NB4 (cell line): ENCODE measurements around the gene CHRNB2.

ENCODE experiments used
- DNase-seq: peaks from one replicate; pipeline ENCODE4 v3.0.0; 2010; ENCODE audit warnings: low read depth
- H3K4me3 ChIP-seq: one replicate; pipeline ENCODE4 v1.5.1; 2011; ENCODE audit warnings: mild to moderate bottlenecking, low read depth, low read length, moderate library complexity
- CTCF ChIP-seq: IDR thresholded peaks from one replicate; pipeline ENCODE4 v1.5.1; 2012; ENCODE audit warnings: low read depth, low read length
- MAX ChIP-seq: IDR thresholded peaks from 2 replicates; pipeline ENCODE4 v1.6.1; 2011; ENCODE audit warnings: low read depth, low read length
- MYC ChIP-seq: IDR thresholded peaks from 2 replicates; pipeline ENCODE4 v1.6.1; 2011; ENCODE audit warnings: low read depth, low read length
- POLR2A ChIP-seq: IDR thresholded peaks from 2 replicates; pipeline ENCODE4 v1.6.1; 2011; ENCODE audit warnings: mild to moderate bottlenecking; ENCODE audit not compliant: insufficient read length; ENCODE audit errors: extremely low read depth

CHRNB2 gene

GRCh38 chr1:154599658-154600057, 32.1 kb downstream of the CHRNB2 start:
- TF ChIP-seq POLR2A (no peak), CTCF (no peak), MYC (no peak), MAX (no peak)
- no peak for DNase-seq
- H3K4me3 ChIP-seq: no peak overlapping the region

GRCh38 chr1:154603317-154603716, 35.7 kb downstream of the CHRNB2 start:
- H3K4me3 ChIP-seq: no peak overlapping the region
- no peak for TF ChIP-seq MYC
- no peak for TF ChIP-seq CTCF
- no peak for TF ChIP-seq MAX
- TF ChIP-seq POLR2A: no peak
- no peak for DNase-seq

- TF ChIP-seq MAX (no peak), CTCF (no peak), MYC (no peak), POLR2A (no peak)
- no peak for DNase-seq
- no peak overlapping the region for H3K4me3 ChIP-seq
These were observed 38.0 kb downstream of the CHRNB2 start for GRCh38 chr1:154605534-154605933.

- H3K4me3 ChIP-seq: peak overlapping the region; percentile 91
- no peak for TF ChIP-seq MAX
- no peak for TF ChIP-seq CTCF
- TF ChIP-seq MYC: no peak
- TF ChIP-seq POLR2A: no peak
- DNase-seq: peak; percentile 52
These were observed 39.6 kb downstream of the CHRNB2 start for GRCh38 chr1:154607106-154607608.

- TF ChIP-seq POLR2A: no peak
- peak; percentile 53; the same call in 1 of the 2 replicates for TF ChIP-seq MAX
- peak; percentile 80 for TF ChIP-seq MYC
- no peak for TF ChIP-seq CTCF
- peak; percentile 98 for DNase-seq
These were observed 40.2 kb downstream of the CHRNB2 start, which contains the start of gene ADAR for GRCh38 chr1:154607609-154608396. TSS of gene ADAR (minus strand) at chr1:154608186. CDS start at chr1:154608006, 180 bp downstream.

More at GRCh38 chr1:154607609-154608396, 40.2 kb downstream of the CHRNB2 start, which contains the start of gene ADAR:
- peak within 1 kb of the TSS; percentile 91 for H3K4me3 ChIP-seq
